K562 (cell line): ENCODE data around the gene TULP3. TPM values are rescaled to one million over a fixed set of nuclear protein-coding genes. Genes with fewer than 3 reads are reported as not detected.

Source experiments
- ATAC-seq: fragments of 200-7000 bp; cut with Tn5 transposase; 3 replicates; pipeline ENCODE4 v1.9.1; 2020; ENCODE audit warnings: moderate library complexity
- BruUV-seq: library from RNA; stranded (reverse); fragments of 400-500 nt; replicated peaks from 2 replicates; lab custom pipeline; 2021; lab: Mats Ljungman, UMichigan
- CTCF ChIA-PET: fragments of 300-600 bp; formaldehyde crosslinking; extraction: SDS; loops from one replicate; lab custom pipeline; 2021; ENCODE audit warnings: low intra/inter-chr PET ratio; lab: Yijun Ruan, JAX
- POLR2A ChIA-PET: fragments of 300-600, 350-650 bp; sonication (Branson Sonifier 250); formaldehyde crosslinking; extraction: SDS; loops from one replicate; lab custom pipeline; 2021; ENCODE audit warnings: antibody characterized with exemption, inconsistent platforms; lab: Yijun Ruan, JAX
- DNase-seq, 4 experiments: peaks; one replicate each; pipeline versions ENCODE4 v3.0.0 to v3.0.0-alpha.2; 2011 to 2018; ENCODE audit warnings: low spot score in 3 of 4, mixed read lengths in 3 of 4; ENCODE audit errors: extremely low read depth in 1 of 4
- FAIRE-seq: peaks from 2 replicates; lab custom pipeline; 2011; peaks lifted over from hg19 to GRCh38; lab: Jason Lieb, UNC
- H2AFZ ChIP-seq: 2 replicates; pipeline ENCODE4 v1.6.0; 2011; ENCODE audit warnings: low read depth, low read length, control low read depth, inconsistent platforms
- H3K27ac ChIP-seq: fragments of 200-600 bp; 3 replicates; pipeline ENCODE4 v1.8.0; 2011; ENCODE audit warnings: low read depth, mild to moderate bottlenecking, control low read depth, inconsistent platforms, low read length, moderate library complexity, mixed read lengths; ENCODE audit errors: extremely low read depth
- H3K27me3 ChIP-seq, 2 experiments: fragments of 300-600 bp in 1 of 2; 2 replicates in 1 of 2; 3 replicates in 1 of 2; pipeline versions ENCODE4 v1.6.0 to v1.8.0; 2011; ENCODE audit warnings: inconsistent platforms in 2 of 2, low read length in 2 of 2, mild to moderate bottlenecking in 1 of 2, mixed read lengths in 1 of 2, moderate library complexity in 1 of 2; ENCODE audit not compliant: control insufficient read depth in 2 of 2, insufficient read depth in 2 of 2
- H3K36me3 ChIP-seq: fragments of 300-600 bp; 3 replicates; pipeline ENCODE4 v1.8.0; 2011; ENCODE audit warnings: mild to moderate bottlenecking, low read length, inconsistent platforms; ENCODE audit not compliant: control insufficient read depth, insufficient read depth
- H3K4me1 ChIP-seq, 2 experiments: fragments of 200-600 bp in 1 of 2; replicated peaks in 1 of 2; 2 replicates in 1 of 2; 3 replicates in 1 of 2; pipeline versions ENCODE4 v1.5.1 to v1.8.0; 2011; ENCODE audit warnings: inconsistent platforms in 2 of 2, low read length in 2 of 2, mild to moderate bottlenecking in 1 of 2, mixed read lengths in 1 of 2, moderate library complexity in 1 of 2; ENCODE audit not compliant: control insufficient read depth in 2 of 2, insufficient read depth in 2 of 2
- H3K4me2 ChIP-seq: 2 replicates; pipeline ENCODE4 v1.6.1; 2011; ENCODE audit warnings: low read length, control low read depth, inconsistent platforms, mixed read lengths; ENCODE audit not compliant: insufficient read depth
- H3K4me3 ChIP-seq: fragments of 200-600 bp; sonication (generic), shearing (Covaris generic); 2 replicates; pipeline ENCODE4 v1.5.1; 2016; ENCODE audit warnings: control low read depth, inconsistent platforms
- H3K79me2 ChIP-seq: fragments of 200-600 bp; 3 replicates; pipeline ENCODE4 v1.8.0; 2011; ENCODE audit warnings: low read length, inconsistent platforms; ENCODE audit not compliant: control insufficient read depth, insufficient read depth
- H3K9ac ChIP-seq, 2 experiments: 2 replicates each; pipeline versions ENCODE4 v1.6.0 to v1.6.1; 2011; ENCODE audit warnings: low read depth in 2 of 2, low read length in 2 of 2, control low read depth in 1 of 2, inconsistent platforms in 1 of 2, mild to moderate bottlenecking in 1 of 2, mixed read lengths in 1 of 2; ENCODE audit not compliant: insufficient read depth in 1 of 2
- H3K9me1 ChIP-seq: one replicate; pipeline ENCODE4 v1.6.0; 2011; ENCODE audit warnings: inconsistent platforms, mild to moderate bottlenecking, low read length, moderate library complexity; ENCODE audit not compliant: control insufficient read depth, insufficient read depth
- H3K9me3 ChIP-seq: replicated peaks from 2 replicates; pipeline ENCODE4 v1.5.1; 2011; ENCODE audit warnings: low read depth, low read length, inconsistent platforms; ENCODE audit not compliant: control insufficient read depth, insufficient read depth
- H4K20me1 ChIP-seq: replicated peaks from 2 replicates; pipeline ENCODE4 v1.6.1; 2011; ENCODE audit warnings: low read length, inconsistent platforms, mixed read lengths; ENCODE audit not compliant: control insufficient read depth, insufficient read depth
- ARID1B ChIP-seq: fragments of 450-650 bp; IDR thresholded peaks from 2 replicates; pipeline ENCODE4 v1.6.1; 2016; ENCODE audit warnings: antibody characterized with exemption, mild to moderate bottlenecking, inconsistent platforms
- DDX20 ChIP-seq: fragments of 450-650 bp; IDR thresholded peaks from 2 replicates; pipeline ENCODE4 v1.6.1; 2016; ENCODE audit warnings: missing genetic modification characterization, low read depth, mild to moderate bottlenecking, missing compliant biosample characterization, moderate library complexity
- EZH2 ChIP-seq: IDR thresholded peaks from 2 replicates; pipeline ENCODE4 v1.6.1; 2012; ENCODE audit warnings: low read depth, mild to moderate bottlenecking, inconsistent platforms, low read length, borderline replicate concordance
- HDAC2 ChIP-seq: fragments of 450-650 bp; IDR thresholded peaks from 2 replicates; pipeline ENCODE4 v1.6.1; 2016; ENCODE audit warnings: mild to moderate bottlenecking
- HOMEZ ChIP-seq: fragments of 250-450 bp; sonication (Bioruptor Pico); IDR thresholded peaks from 2 replicates; pipeline ENCODE4 v1.4.0; 2020; ENCODE audit warnings: mild to moderate bottlenecking, moderate library complexity
- KDM1A ChIP-seq, 2 experiments: fragments of 450-650 bp; IDR thresholded peaks; 2 replicates each; pipeline ENCODE4 v1.6.1; 2016; ENCODE audit warnings: mild to moderate bottlenecking in 2 of 2
- MAFK ChIP-seq: IDR thresholded peaks from 2 replicates; pipeline ENCODE4 v1.6.1; 2011; ENCODE audit warnings: low read length, improper control_type of control experiment
- MBD2 ChIP-seq: sonication (generic); IDR thresholded peaks from 2 replicates; pipeline ENCODE4 v1.6.1; 2016; ENCODE audit warnings: low read depth, borderline replicate concordance
- NBN ChIP-seq: fragments of 450-650 bp; IDR thresholded peaks from 2 replicates; pipeline ENCODE4 v1.6.1; 2016; ENCODE audit warnings: low read depth, mild to moderate bottlenecking
- NONO ChIP-seq, 2 experiments: fragments of 200-400 bp in 1 of 2; fragments of 450-650 bp in 1 of 2; formaldehyde crosslinking in 1 of 2; IDR thresholded peaks; 2 replicates each; pipeline ENCODE4 v1.6.1; 2017; ENCODE audit warnings: low read depth in 2 of 2, mild to moderate bottlenecking in 2 of 2, moderate library complexity in 2 of 2, low read length in 1 of 2
- NR4A1 ChIP-seq, 2 experiments: fragments of 250-450 bp in 1 of 2; fragments of 450-650 bp in 1 of 2; sonication (Bioruptor Pico) in 1 of 2; IDR thresholded peaks; 2 replicates each; pipeline versions ENCODE4 v1.4.0 to v1.6.1; 2016 to 2020; ENCODE audit warnings: mild to moderate bottlenecking in 2 of 2, missing compliant biosample characterization in 1 of 2, missing genetic modification characterization in 1 of 2, moderate library complexity in 1 of 2
- PCBP2 ChIP-seq: fragments of 200-400 bp; formaldehyde crosslinking; IDR thresholded peaks from 2 replicates; pipeline ENCODE4 v1.6.1; 2018; ENCODE audit warnings: low read length, low read depth, mild to moderate bottlenecking, moderate library complexity; ENCODE audit not compliant: poor library complexity, severe bottlenecking
- SAFB ChIP-seq: fragments of 200-400 bp; formaldehyde crosslinking; IDR thresholded peaks from 2 replicates; pipeline ENCODE4 v1.6.1; 2017; ENCODE audit warnings: low read depth, low read length, borderline replicate concordance
- TEAD4 ChIP-seq, 2 experiments: sonication (generic) in 1 of 2; formaldehyde crosslinking in 1 of 2; IDR thresholded peaks; 2 replicates each; pipeline versions ENCODE4 v1.6.1 to v1.8.0; 2012 to 2022; ENCODE audit warnings: borderline replicate concordance in 1 of 2, inconsistent platforms in 1 of 2, low read length in 1 of 2, mild to moderate bottlenecking in 1 of 2, missing genetic modification reagents in 1 of 2
- ZNF280A ChIP-seq: fragments of 450-650 bp; IDR thresholded peaks from 2 replicates; pipeline ENCODE4 v1.6.1; 2018; ENCODE audit warnings: mild to moderate bottlenecking, low read depth; ENCODE audit not compliant: partially characterized antibody
- WGBS: fragments of 100-300 bp; shearing (Covaris generic); methylation state at CpG from one replicate; pipeline ENCODE4 v1.1.6; 2016; ENCODE audit warnings: low coverage, mixed read lengths; ENCODE audit not compliant: insufficient coverage; ENCODE audit errors: missing lambda C conversion rate; 5-methylcytosine and 5-hydroxymethylcytosine counted together
- in situ Hi-C: fragments of 300-500 bp; cut with MboI; formaldehyde crosslinking; loops from 4 replicates; pipeline ENCODE4 v1.15.0; 2018; ENCODE audit warnings: inconsistent platforms, mixed read lengths
- intact Hi-C: fragments of 100-400 bp; cut with micrococcal nuclease; formaldehyde crosslinking; loops from 2 replicates; pipeline ENCODE4 v1.14.2; 2022
- polyA plus RNA-seq, 8 experiments: library from polyadenylated mRNA; depleted of rRNA in 4 of 8; stranded (reverse) in 5 of 8; unstranded in 3 of 8; fragments of >200 nt; fragmentation: Nextera tagmentation in 2 of 8; fragmentation: Illumina TruSeq in 1 of 8; extraction: Ambion mirVana in 2 of 8; extraction: Trizol in 1 of 8; gene quantifications; 2 replicates each; pipeline versions ENCODE4 v1.2.1 to v1.2.3, GENCODE V29; 2011 to 2014; ENCODE audit warnings: inconsistent platforms in 1 of 8, missing spikeins in 1 of 8
- total RNA-seq, 7 experiments: library from RNA; depleted of rRNA in 6 of 7; stranded (reverse); fragments of >200 nt in 6 of 7; fragmentation: Illumina TruSeq in 2 of 7; extraction: Trizol in 2 of 7; gene quantifications; 2 replicates each; pipeline versions ENCODE4 v1.2.1 to v1.2.3, GENCODE V29; 2011 to 2021; ENCODE audit warnings: low replicate concordance in 1 of 7
- TF ChIP-seq, protein P1 (sequence below): sonication (generic); formaldehyde crosslinking; IDR thresholded peaks from 2 replicates; pipeline ENCODE4 v1.9.0; 2022; ENCODE audit warnings: mild to moderate bottlenecking, missing genetic modification reagents

The TULP3 gene
- total and polyA plus RNA-seq, 9 of the 15 experiments (the other 6 are each of a cell fraction or from before 2014, with no cell fraction given), result 3.6 to 13.3 (median 7.3) TPM

- in situ Hi-C loops (no loop called here), intact Hi-C loops (no loop called here)
- POLR2A ChIA-PET, result interaction anchor here (0.6 kb wide), 3 partner anchors 11 to 253 kb away, joined by 3 read pairs; no protein-coding TSS in a partner anchor
- ATAC-seq (no peak), FAIRE-seq (no peak), DNase-seq (no peak)
- no peaks in the 10 kb centered on the region for H3K4me1 ChIP-seq
- no peaks in the 10 kb centered on the region for H4K20me1 ChIP-seq
- no peaks in the 10 kb centered on the region for H3K9me1 ChIP-seq
- no TSS peak for BruUV-seq
- H2AFZ ChIP-seq, result no peak overlapping the region
- no peaks in the 10 kb centered on the region for H3K27me3 ChIP-seq
- no peak overlapping the region for H3K4me3 ChIP-seq
- TF ChIP-seq HDAC2, result no peak
- TF ChIP-seq NBN, result no peak
- TF ChIP-seq NONO (IDR thresholded peaks at IDR 0.05; ENCODE audit: low read depth in 2 of 2, low read length in 1 of 2), result no peak
- TF ChIP-seq MBD2, result no peak
- TF ChIP-seq ARID1B, result no peak
- no peak for TF ChIP-seq ZNF280A
- no peak for TF ChIP-seq PCBP2
- TF ChIP-seq NR4A1 (CRISPR knock-in tag; IDR thresholded peaks at IDR 0.05), result no peak
- no peak for TF ChIP-seq NR4A1 (tag; IDR thresholded peaks at IDR 0.05)
- TF ChIP-seq TEAD4 (IDR thresholded peaks at IDR 0.05; ENCODE audit: low read length), result no peak
- no peak for TF ChIP-seq TEAD4 (CRISPR knock-in tag; IDR thresholded peaks at IDR 0.05; ENCODE audit: borderline replicate concordance)
- TF ChIP-seq KDM1A (IDR thresholded peaks at IDR 0.05), result no peak
- TF ChIP-seq DDX20 (tag), result no peak
- TF ChIP-seq EZH2, result no peak
- TF ChIP-seq MAFK, result no peak
- no peak for TF ChIP-seq SAFB
- TF ChIP-seq HOMEZ, result no peak
- TF ChIP-seq, protein P1, sequence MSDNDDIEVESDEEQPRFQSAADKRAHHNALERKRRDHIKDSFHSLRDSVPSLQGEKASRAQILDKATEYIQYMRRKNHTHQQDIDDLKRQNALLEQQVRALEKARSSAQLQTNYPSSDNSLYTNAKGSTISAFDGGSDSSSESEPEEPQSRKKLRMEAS (CRISPR knock-in tag), result no peak
- no peaks in the 10 kb centered on the region for H3K79me2 ChIP-seq
- WGBS, result 82% methylated on average over 6 of the region's 6 CpGs
- H3K4me2 ChIP-seq, result no peak overlapping the region
- H3K9me3 ChIP-seq, result no peaks in the 10 kb centered on the region
- H3K27ac ChIP-seq, result no peak overlapping the region
- CTCF ChIA-PET, result no interaction called here
- no peak overlapping the region for H3K9ac ChIP-seq
- peaks cover 8% of the 10 kb centered on the region; the same call in 1 of the 3 replicates for H3K36me3 ChIP-seq
Measured at GRCh38 chr12:2934371-2934770, 43.7 kb downstream of the TULP3 start.
